Calu3 (cell line): ENCODE data around the gene AKT3. TPM values are rescaled to one million over a fixed set of nuclear protein-coding genes. Genes with fewer than 3 reads are reported as not detected.

Source experiments
- BruUV-seq: library from RNA; stranded (reverse); fragments of 400-500 nt; replicated peaks from 2 replicates; lab custom pipeline; 2021; lab: Mats Ljungman, UMichigan
- CTCF ChIA-PET: fragments of 300-600 bp; sonication (Branson Sonifier 250); formaldehyde crosslinking; loops from one replicate; lab custom pipeline; 2022; ENCODE audit warnings: antibody characterized with exemption; lab: Charles Lee
- DNase-seq: peaks from one replicate; pipeline ENCODE4 v3.0.0; 2022
- H3K27ac Mint-ChIP-seq: one replicate; pipeline ENCODE4 v1.8.0; 2022; ENCODE audit warnings: mixed read lengths; ENCODE audit not compliant: unreplicated experiment
- H3K27me3 Mint-ChIP-seq: one replicate; pipeline ENCODE4 v1.8.0; 2022; ENCODE audit warnings: mixed read lengths; ENCODE audit not compliant: unreplicated experiment
- H3K36me3 Mint-ChIP-seq: one replicate; pipeline ENCODE4 v1.8.0; 2022; ENCODE audit warnings: mild to moderate bottlenecking, moderate library complexity, mixed read lengths; ENCODE audit not compliant: insufficient read depth, unreplicated experiment
- H3K4me1 Mint-ChIP-seq: one replicate; pipeline ENCODE4 v1.8.0; 2022; ENCODE audit warnings: mild to moderate bottlenecking, low read depth, mixed read lengths; ENCODE audit not compliant: unreplicated experiment
- H3K4me3 Mint-ChIP-seq: one replicate; pipeline ENCODE4 v1.8.0; 2022; ENCODE audit warnings: mild to moderate bottlenecking, low read depth, moderate library complexity, mixed read lengths; ENCODE audit not compliant: unreplicated experiment
- H3K9me3 Mint-ChIP-seq: one replicate; pipeline ENCODE4 v1.8.0; 2022; ENCODE audit warnings: low read depth, mixed read lengths; ENCODE audit not compliant: unreplicated experiment
- intact Hi-C: fragments of 100-400 bp; cut with micrococcal nuclease; formaldehyde crosslinking; loops from one replicate; pipeline ENCODE4 v1.10.0; 2022; ENCODE audit not compliant: unreplicated experiment
- total RNA-seq: library from RNA; stranded (reverse); gene quantifications from 2 replicates; pipeline ENCODE4 v1.2.3, GENCODE V29; 2022
- TF ChIP-seq, protein P1 (sequence below): fragments of 200-600 bp; IDR thresholded peaks from one replicate; pipeline ENCODE4 v1.8.0; 2022; ENCODE audit warnings: antibody characterized with exemption; ENCODE audit not compliant: unreplicated experiment

The AKT3 gene
- total RNA-seq, 1 experiment from 2014 or later: 81.2 TPM

DNA sequence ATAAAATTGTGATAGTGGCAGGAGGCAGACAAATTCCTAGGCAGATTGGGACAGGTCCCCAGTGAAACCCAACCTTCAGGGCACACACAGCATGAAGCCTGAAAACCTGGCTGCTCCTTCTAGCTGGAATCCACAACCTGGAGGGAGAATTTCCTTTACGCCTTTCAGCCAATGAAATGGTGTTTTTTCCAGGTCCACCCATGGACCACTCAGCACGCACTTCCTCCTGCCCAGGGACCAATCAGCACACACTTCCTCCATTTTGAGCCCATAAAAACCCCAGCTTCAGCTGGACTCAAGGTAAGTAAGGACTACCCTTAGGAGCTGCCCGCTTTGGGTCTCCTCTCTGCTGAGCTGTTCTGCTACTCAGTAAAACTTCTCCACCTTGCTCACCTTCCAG lies 120.1 kb downstream of the AKT3 start:
- Mint-ChIP-seq H3K27me3 (no peaks in the 10 kb centered on the region), H3K9me3 (peaks cover 2% of the 10 kb centered on the region), H3K4me1 (peaks cover 52% of the 10 kb centered on the region), H3K36me3 (peaks cover 28% of the 10 kb centered on the region), H3K27ac (peak overlapping the region; percentile 99), H3K4me3 (peak overlapping the region; percentile 76)
- intact Hi-C loops: no loop called here
- CTCF ChIA-PET: interaction anchor here (1.5 kb wide), 1 partner anchor 120 kb away, joined by 3 read pairs; the partner anchor contains the start of gene AKT3
- BruUV-seq: TSS peak; percentile 36
- DNase-seq: peak; percentile 29
- TF ChIP-seq, protein P1, sequence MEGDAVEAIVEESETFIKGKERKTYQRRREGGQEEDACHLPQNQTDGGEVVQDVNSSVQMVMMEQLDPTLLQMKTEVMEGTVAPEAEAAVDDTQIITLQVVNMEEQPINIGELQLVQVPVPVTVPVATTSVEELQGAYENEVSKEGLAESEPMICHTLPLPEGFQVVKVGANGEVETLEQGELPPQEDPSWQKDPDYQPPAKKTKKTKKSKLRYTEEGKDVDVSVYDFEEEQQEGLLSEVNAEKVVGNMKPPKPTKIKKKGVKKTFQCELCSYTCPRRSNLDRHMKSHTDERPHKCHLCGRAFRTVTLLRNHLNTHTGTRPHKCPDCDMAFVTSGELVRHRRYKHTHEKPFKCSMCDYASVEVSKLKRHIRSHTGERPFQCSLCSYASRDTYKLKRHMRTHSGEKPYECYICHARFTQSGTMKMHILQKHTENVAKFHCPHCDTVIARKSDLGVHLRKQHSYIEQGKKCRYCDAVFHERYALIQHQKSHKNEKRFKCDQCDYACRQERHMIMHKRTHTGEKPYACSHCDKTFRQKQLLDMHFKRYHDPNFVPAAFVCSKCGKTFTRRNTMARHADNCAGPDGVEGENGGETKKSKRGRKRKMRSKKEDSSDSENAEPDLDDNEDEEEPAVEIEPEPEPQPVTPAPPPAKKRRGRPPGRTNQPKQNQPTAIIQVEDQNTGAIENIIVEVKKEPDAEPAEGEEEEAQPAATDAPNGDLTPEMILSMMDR: no peak

DNA sequence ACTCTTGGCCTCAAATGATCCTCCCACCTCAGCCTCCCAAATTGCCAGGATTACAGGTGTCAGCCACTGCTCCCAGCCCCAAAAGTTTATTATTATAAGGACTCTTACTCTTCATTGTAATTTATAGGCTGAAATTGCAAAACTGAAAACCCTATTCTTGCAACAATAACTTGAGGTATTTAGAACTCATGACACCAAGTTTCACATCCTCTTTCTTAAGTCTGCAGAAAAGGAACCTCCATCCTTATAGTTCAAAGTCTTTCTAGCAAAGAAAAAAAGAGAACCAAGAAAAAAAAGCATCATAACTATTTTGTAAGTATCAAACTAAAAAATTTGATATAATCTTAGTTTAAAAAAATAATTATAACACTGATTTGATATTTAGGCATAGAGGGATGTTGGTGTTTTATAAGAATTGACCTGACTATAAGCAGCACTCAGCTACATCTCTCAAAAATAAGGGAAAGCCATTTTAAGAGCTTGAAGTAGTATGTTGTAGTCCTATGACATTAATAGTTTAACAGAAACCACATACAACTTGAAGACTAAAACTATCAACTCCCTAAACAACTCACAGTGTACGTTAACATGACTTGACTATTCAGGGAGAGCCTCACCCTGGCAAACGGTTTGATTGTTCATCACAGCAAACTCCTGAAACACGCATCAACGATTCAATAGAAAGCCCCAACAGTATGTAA lies 122.4 kb downstream of the AKT3 start:
- TF ChIP-seq, protein P1: no peak
- CTCF ChIA-PET: no interaction called here
- H3K4me1 Mint-ChIP-seq: peaks cover 53% of the 10 kb centered on the region
- no peak overlapping the region for H3K27ac Mint-ChIP-seq
- intact Hi-C loops: no loop called here
- H3K27me3 Mint-ChIP-seq: no peaks in the 10 kb centered on the region
- H3K9me3 Mint-ChIP-seq: peaks cover 2% of the 10 kb centered on the region
- peaks cover 24% of the 10 kb centered on the region for H3K36me3 Mint-ChIP-seq
- BruUV-seq: no TSS peak
- H3K4me3 Mint-ChIP-seq: no peak overlapping the region
- no peak for DNase-seq

DNA sequence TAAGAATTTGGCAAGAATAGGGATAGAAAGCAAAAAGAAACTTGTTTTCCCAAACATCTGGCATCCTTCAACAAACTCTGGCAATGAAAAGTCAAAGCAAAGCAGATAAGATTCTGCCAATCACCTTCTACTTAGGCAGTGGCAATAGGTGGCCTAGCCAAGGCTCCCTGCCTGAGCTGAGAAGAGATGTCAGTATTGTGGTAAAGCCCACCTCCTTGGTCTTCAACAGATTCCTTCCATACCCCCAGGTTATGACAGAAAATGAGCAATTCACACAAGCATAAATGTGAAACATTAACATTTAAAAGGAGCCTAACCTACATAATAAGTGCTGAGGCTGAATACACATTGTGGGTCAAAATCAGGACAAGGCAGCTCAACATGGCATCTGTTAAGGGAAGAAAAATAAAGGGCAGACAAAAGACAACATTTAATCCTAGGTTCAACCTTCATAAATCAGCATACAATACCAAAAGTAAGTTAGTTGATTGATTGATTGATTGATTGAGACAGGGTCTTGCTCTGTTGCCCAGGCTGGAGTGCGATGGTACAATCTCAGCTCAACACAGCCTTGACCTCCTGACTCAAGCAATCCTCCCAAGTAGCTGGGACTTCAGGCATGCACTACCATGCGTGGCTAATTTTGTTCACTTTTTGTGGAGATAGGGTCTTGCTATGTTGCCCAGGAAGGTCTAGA lies 123.1 kb downstream of the AKT3 start:
- intact Hi-C loops: no loop called here
- peaks cover 2% of the 10 kb centered on the region for H3K9me3 Mint-ChIP-seq
- TF ChIP-seq, protein P1: no peak
- CTCF ChIA-PET: no interaction called here
- no peaks in the 10 kb centered on the region for H3K27me3 Mint-ChIP-seq
- BruUV-seq: no TSS peak
- H3K4me1 Mint-ChIP-seq: peaks cover 46% of the 10 kb centered on the region
- DNase-seq: no peak
- H3K36me3 Mint-ChIP-seq: peaks cover 20% of the 10 kb centered on the region
- no peak overlapping the region for H3K27ac Mint-ChIP-seq
- no peak overlapping the region for H3K4me3 Mint-ChIP-seq

DNA sequence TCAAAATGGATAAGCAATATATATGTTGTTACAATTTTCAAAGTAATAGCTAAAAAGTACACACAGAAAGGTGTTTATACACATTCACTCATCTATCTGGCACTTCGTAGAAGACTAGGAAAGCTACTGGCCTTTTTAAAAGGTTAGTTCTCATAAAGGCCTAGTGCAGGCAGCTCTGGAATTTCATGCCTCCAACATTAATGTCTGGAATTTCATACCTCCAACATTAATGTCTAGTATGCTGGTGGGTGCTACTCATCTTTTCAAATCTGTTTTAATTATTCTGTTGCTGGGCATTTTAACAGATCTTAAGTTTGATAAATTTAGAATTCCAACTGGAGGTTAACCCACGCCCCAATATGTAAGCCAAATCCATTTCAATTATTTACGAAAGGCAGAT lies 124.2 kb downstream of the AKT3 start:
- H3K27ac Mint-ChIP-seq: no peak overlapping the region
- intact Hi-C loops: no loop called here
- H3K36me3 Mint-ChIP-seq: peaks cover 9% of the 10 kb centered on the region

More for the DNA sequence above, 124.2 kb downstream of the AKT3 start:
- TF ChIP-seq, protein P1: no peak
- H3K27me3 Mint-ChIP-seq: no peaks in the 10 kb centered on the region
- peaks cover 43% of the 10 kb centered on the region for H3K4me1 Mint-ChIP-seq
- no peak for DNase-seq
- H3K9me3 Mint-ChIP-seq: peaks cover 2% of the 10 kb centered on the region
- no TSS peak for BruUV-seq
- CTCF ChIA-PET: interaction anchor here (0.6 kb wide), 1 partner anchor 58 kb away, joined by 3 read pairs; no protein-coding TSS in a partner anchor
- no peak overlapping the region for H3K4me3 Mint-ChIP-seq
